Measurements from ENCODE around the gene NOD2. TPM values are rescaled to one million over a fixed set of nuclear protein-coding genes. Genes with fewer than 3 reads are reported as not detected.

NOD2 gene
- total and polyA plus RNA-seq, 4 donors: 0.35 to 1.3 (median 0.48) TPM

GRCh38 chr16:50711862-50712559, 18.6 kb downstream of the NOD2 start:
- no peak for TF ChIP-seq NR2F2 (IDR thresholded peaks at IDR 0.05)
- TF ChIP-seq REST (IDR thresholded peaks at IDR 0.05): no peak
- no peak for TF ChIP-seq ATF3 (IDR thresholded peaks at IDR 0.05)
- TF ChIP-seq YY1 (IDR thresholded peaks at IDR 0.05): no peak
- no peak for TF ChIP-seq ZBTB33 (IDR thresholded peaks at IDR 0.05)
- no peaks in the 10 kb centered on the region for H3K36me3 ChIP-seq (ENCODE audit: control insufficient read depth in 4 of 4, insufficient read depth in 3 of 4, low read depth in 1 of 4, low read length in 3 of 4)
- no peaks in the 10 kb centered on the region for H3K9me3 ChIP-seq (ENCODE audit: control insufficient read depth in 4 of 4, low read length in 3 of 4)
- no peak overlapping the region for H3K4me3 ChIP-seq (ENCODE audit: low read depth in 1 of 3, low read length in 3 of 3)
- H3K27ac ChIP-seq (ENCODE audit: low read depth in 1 of 2, low read length in 2 of 2): no peak overlapping the region
- no peaks in the 10 kb centered on the region for H3K4me1 ChIP-seq (ENCODE audit: control insufficient read depth in 4 of 4, insufficient read depth in 4 of 4, low read length in 3 of 4)
- DNase-seq (ENCODE audit: low spot score): no peak
- WGBS: 88% methylated on average over 25 of the region's 25 CpGs
- H3K27me3 ChIP-seq (ENCODE audit: control insufficient read depth in 4 of 4, insufficient read depth in 4 of 4, low read length in 3 of 4): no peaks in the 10 kb centered on the region
- H3K9ac ChIP-seq (ENCODE audit: low read depth in 1 of 2, low read length in 2 of 2): no peak overlapping the region

GRCh38 chr16:50712560-50712898, 19.1 kb downstream of the NOD2 start:
- no peaks in the 10 kb centered on the region for H3K36me3 ChIP-seq (ENCODE audit: control insufficient read depth in 4 of 4, insufficient read depth in 3 of 4, low read depth in 1 of 4, low read length in 3 of 4)
- no peaks in the 10 kb centered on the region for H3K9me3 ChIP-seq (ENCODE audit: control insufficient read depth in 4 of 4, low read length in 3 of 4)
- no peak overlapping the region for H3K27ac ChIP-seq (ENCODE audit: low read depth in 1 of 2, low read length in 2 of 2)
- DNase-seq (ENCODE audit: low spot score): no peak
- no peak for TF ChIP-seq MAX (IDR thresholded peaks at IDR 0.05)
- TF ChIP-seq EGR1 (IDR thresholded peaks at IDR 0.05; ENCODE audit: low read depth in 2 of 2): no peak
- no peak for TF ChIP-seq ZBTB33 (IDR thresholded peaks at IDR 0.05)
- no peak for TF ChIP-seq ATF3 (IDR thresholded peaks at IDR 0.05)
- no peak for TF ChIP-seq SP1 (IDR thresholded peaks at IDR 0.05)
- TF ChIP-seq JUND (IDR thresholded peaks at IDR 0.05): no peak
- TF ChIP-seq CTCF (IDR thresholded peaks at IDR 0.05; ENCODE audit: low read depth, low read length, missing input control): no peak
- TF ChIP-seq RAD21 (IDR thresholded peaks at IDR 0.05): no peak
- no peak for TF ChIP-seq GABPA (IDR thresholded peaks at IDR 0.05 in 1 of 2, conservative IDR thresholded peaks at IDR 0.05 in 1 of 2)
- TF ChIP-seq NR2F2 (IDR thresholded peaks at IDR 0.05): no peak
- TF ChIP-seq TAF1 (conservative IDR thresholded peaks at IDR 0.05): no peak
- TF ChIP-seq HNF4G (IDR thresholded peaks at IDR 0.05): no peak
- no peak for TF ChIP-seq FOXA2 (IDR thresholded peaks at IDR 0.05)
- no peak for TF ChIP-seq RXRA (IDR thresholded peaks at IDR 0.05)
- TF ChIP-seq YY1 (IDR thresholded peaks at IDR 0.05): no peak
- TF ChIP-seq REST (IDR thresholded peaks at IDR 0.05): no peak
- TF ChIP-seq HNF4A (conservative IDR thresholded peaks at IDR 0.05): no peak
- no peak for TF ChIP-seq FOXA1 (IDR thresholded peaks at IDR 0.05)
- no peaks in the 10 kb centered on the region for H3K27me3 ChIP-seq (ENCODE audit: control insufficient read depth in 4 of 4, insufficient read depth in 4 of 4, low read length in 3 of 4)
- no peak overlapping the region for H3K9ac ChIP-seq (ENCODE audit: low read depth in 1 of 2, low read length in 2 of 2)
- H3K4me3 ChIP-seq (ENCODE audit: low read depth in 1 of 3, low read length in 3 of 3): no peak overlapping the region
- WGBS: 58% methylated on average over 3 of the region's 3 CpGs
- no peaks in the 10 kb centered on the region for H3K4me1 ChIP-seq (ENCODE audit: control insufficient read depth in 4 of 4, insufficient read depth in 4 of 4, low read length in 3 of 4)

Data from liver (tissue), 9 donors.